ENCODE results near the gene ASB15. TPM values are rescaled to one million over a fixed set of nuclear protein-coding genes. Genes with fewer than 3 reads are reported as not detected.
A peak's percentile ranks its signal among the peaks of the same experiment; 100 is the strongest.

ASB15 gene
- total RNA-seq, 1 experiment from 2014 or later: not detected

GRCh38 chr7:123599766-123600165 lies 1.9 kb upstream of the ASB15 start:
- TF ChIP-seq EZH2 (IDR thresholded peaks at IDR 0.05; ENCODE audit: low read length, unreplicated experiment): no peak
- no peak for TF ChIP-seq EZH2phosphoT487 (IDR thresholded peaks at IDR 0.05; ENCODE audit: borderline replicate concordance, low read length)
- TF ChIP-seq CTCF (conservative IDR thresholded peaks at IDR 0.05; ENCODE audit: low read depth, low read length): no peak
- ChIA-PET POLR2A (ENCODE audit: unreplicated experiment) (no interaction called here), CTCF (no interaction called here)
- BruUV-seq (replicated peaks): no TSS peak
- Histone ChIP-seq H3K4me2 (ENCODE audit: low read length) (no peak overlapping the region), H3K9me2 (replicated peaks; ENCODE audit: low read length) (no peaks in the 10 kb centered on the region), H3F3A (ENCODE audit: low read length, unreplicated experiment) (no peaks in the 10 kb centered on the region), H3K36me3 (ENCODE audit: low read depth, low read length) (no peaks in the 10 kb centered on the region), H3K79me2 (ENCODE audit: low read length) (no peaks in the 10 kb centered on the region), H3K27me3 (ENCODE audit: low read length) (no peaks in the 10 kb centered on the region), H3K27ac (ENCODE audit: low read length) (no peak overlapping the region), H3K9me3 (ENCODE audit: low read length) (no peaks in the 10 kb centered on the region), H4K20me1 (ENCODE audit: low read length) (no peaks in the 10 kb centered on the region), H3K4me1 (ENCODE audit: insufficient read depth, low read length) (no peaks in the 10 kb centered on the region), H3K9ac (ENCODE audit: low read length) (no peak overlapping the region), H3K4me3 (ENCODE audit: low read length) (no peak overlapping the region), H2AFZ (ENCODE audit: low read length) (no peak overlapping the region)
- ATAC-seq (peak; percentile 29; the same call in 1 of the 2 replicates), DNase-seq (peak; percentile 8)
- intact Hi-C loops (cut with micrococcal nuclease): no loop called here

GRCh38 chr7:123600876-123601275 lies 745 bp upstream of the ASB15 start:
- Histone ChIP-seq H3K9me3 (ENCODE audit: low read length) (no peaks in the 10 kb centered on the region), H3K4me2 (ENCODE audit: low read length) (no peak overlapping the region), H3K9ac (ENCODE audit: low read length) (no peak overlapping the region), H3K36me3 (ENCODE audit: low read depth, low read length) (no peaks in the 10 kb centered on the region), H3K79me2 (ENCODE audit: low read length) (no peaks in the 10 kb centered on the region), H3K27ac (ENCODE audit: low read length) (no peak overlapping the region), H3K9me2 (replicated peaks; ENCODE audit: low read length) (no peaks in the 10 kb centered on the region), H2AFZ (ENCODE audit: low read length) (no peak overlapping the region), H3F3A (ENCODE audit: low read length, unreplicated experiment) (no peaks in the 10 kb centered on the region), H3K27me3 (ENCODE audit: low read length) (no peaks in the 10 kb centered on the region), H3K4me3 (ENCODE audit: low read length) (no peak overlapping the region), H4K20me1 (ENCODE audit: low read length) (no peaks in the 10 kb centered on the region), H3K4me1 (ENCODE audit: insufficient read depth, low read length) (no peaks in the 10 kb centered on the region)
- no peak for TF ChIP-seq EZH2 (IDR thresholded peaks at IDR 0.05; ENCODE audit: low read length, unreplicated experiment)
- TF ChIP-seq EZH2phosphoT487 (IDR thresholded peaks at IDR 0.05; ENCODE audit: borderline replicate concordance, low read length): no peak
- no peak for TF ChIP-seq CTCF (conservative IDR thresholded peaks at IDR 0.05; ENCODE audit: low read depth, low read length)
- POLR2A ChIA-PET (ENCODE audit: unreplicated experiment): no interaction called here
- DNase-seq: no peak
- BruUV-seq (replicated peaks): no TSS peak
- no peak for ATAC-seq
- CTCF ChIA-PET: no interaction called here
- intact Hi-C loops (cut with micrococcal nuclease): no loop called here

- H3K27ac ChIP-seq (ENCODE audit: low read length): no peak overlapping the region
- intact Hi-C loops (cut with micrococcal nuclease): no loop called here
- no peaks in the 10 kb centered on the region for H3K4me1 ChIP-seq (ENCODE audit: insufficient read depth, low read length)
- H3K79me2 ChIP-seq (ENCODE audit: low read length): no peaks in the 10 kb centered on the region
- H3K9me2 ChIP-seq (replicated peaks; ENCODE audit: low read length): no peaks in the 10 kb centered on the region
- H3K36me3 ChIP-seq (ENCODE audit: low read depth, low read length): no peaks in the 10 kb centered on the region
- DNase-seq: no peak
- no peaks in the 10 kb centered on the region for H3F3A ChIP-seq (ENCODE audit: low read length, unreplicated experiment)
- H4K20me1 ChIP-seq (ENCODE audit: low read length): no peaks in the 10 kb centered on the region
- BruUV-seq (replicated peaks): no TSS peak
- H3K4me2 ChIP-seq (ENCODE audit: low read length): no peak overlapping the region
- H3K9ac ChIP-seq (ENCODE audit: low read length): no peak overlapping the region
- ChIA-PET POLR2A (ENCODE audit: unreplicated experiment) (no interaction called here), CTCF (no interaction called here)
- no peaks in the 10 kb centered on the region for H3K9me3 ChIP-seq (ENCODE audit: low read length)
- no peak overlapping the region for H3K4me3 ChIP-seq (ENCODE audit: low read length)
- no peaks in the 10 kb centered on the region for H3K27me3 ChIP-seq (ENCODE audit: low read length)
- ATAC-seq: no peak
- TF ChIP-seq CTCF (conservative IDR thresholded peaks at IDR 0.05; ENCODE audit: low read depth, low read length) (no peak), EZH2 (IDR thresholded peaks at IDR 0.05; ENCODE audit: low read length, unreplicated experiment) (no peak), EZH2phosphoT487 (IDR thresholded peaks at IDR 0.05; ENCODE audit: borderline replicate concordance, low read length) (no peak)
- H2AFZ ChIP-seq (ENCODE audit: low read length): no peak overlapping the region
These were observed 1.0 kb downstream of the ASB15 start for GRCh38 chr7:123602648-123603047.

Measured in PC-3 (cell line).